OCI-LY7 (cell line): ENCODE results near the gene SNX9.
"Not testable (repeated sequence)": the region's sequence is repeated elsewhere in the genome, so short reads cannot be mapped to it uniquely, and the experiment has no call there.

Experiments used
- CTCF ChIP-seq: fragments of 200-600 bp; sonication (generic); conservative IDR thresholded peaks from 2 replicates; pipeline ENCODE4 v1.5.1; 2014; ENCODE audit warnings: mild to moderate bottlenecking, antibody characterized with exemption, low read length, moderate library complexity, mixed read lengths
- EZH2phosphoT487 ChIP-seq: fragments of 200-600 bp; sonication (generic); IDR thresholded peaks from 2 replicates; pipeline ENCODE4 v1.6.1; 2018; ENCODE audit warnings: low read depth, borderline replicate concordance, mild to moderate bottlenecking, mixed run types, antibody characterized with exemption, low read length, moderate library complexity, mixed read lengths

- TF ChIP-seq CTCF, EZH2phosphoT487: not testable (repeated sequence)
Observed at GRCh38 chr6:157855804-157856203, 32.8 kb downstream of the SNX9 start.
